PC-3 (cell line): ENCODE results near the gene TEX2. TPM values are rescaled to one million over a fixed set of nuclear protein-coding genes. Genes with fewer than 3 reads are reported as not detected.
"Not testable (repeated sequence)": the region's sequence is repeated elsewhere in the genome, so short reads cannot be mapped to it uniquely, and the experiment has no call there.

Experiments used
- ATAC-seq: fragments of 200-7000 bp; cut with Tn5 transposase; 2 replicates; pipeline ENCODE4 v1.9.1; 2020; ENCODE audit warnings: mild to moderate bottlenecking, moderate library complexity
- BruUV-seq: library from RNA; stranded (reverse); fragments of 400-500 nt; replicated peaks from 2 replicates; lab custom pipeline; 2021; lab: Mats Ljungman, UMichigan
- CTCF ChIA-PET: fragments of 300-600 bp; sonication (Branson Sonifier 250); formaldehyde crosslinking; loops from one replicate; lab custom pipeline; 2022; ENCODE audit warnings: antibody characterized with exemption; lab: Charles Lee
- POLR2A ChIA-PET: fragments of 300-600 bp; sonication (Branson Sonifier 250); formaldehyde crosslinking; loops from one replicate; lab custom pipeline; 2022; ENCODE audit warnings: antibody characterized with exemption; ENCODE audit not compliant: unreplicated experiment; lab: Charles Lee
- DNase-seq: peaks from one replicate; pipeline ENCODE4 v3.0.0-alpha.2; 2015
- H2AFZ ChIP-seq: fragments of 300-600 bp; sonication (generic); 2 replicates; pipeline ENCODE4 v1.6.0; 2016; ENCODE audit warnings: antibody characterized with exemption, low read length
- H3F3A ChIP-seq: fragments of 300-600 bp; sonication (generic); one replicate; pipeline ENCODE4 v1.6.0; 2017; ENCODE audit warnings: antibody characterized with exemption, low read length, control low read depth, mild to moderate bottlenecking; ENCODE audit not compliant: unreplicated experiment
- H3K27ac ChIP-seq: fragments of 300-600 bp; sonication (generic); 2 replicates; pipeline ENCODE4 v1.5.1; 2016; ENCODE audit warnings: mild to moderate bottlenecking, low read length
- H3K27me3 ChIP-seq: fragments of 300-600 bp; sonication (generic); 2 replicates; pipeline ENCODE4 v1.6.1; 2016; ENCODE audit warnings: low read length, mixed read lengths
- H3K36me3 ChIP-seq: fragments of 300-600 bp; sonication (generic); 2 replicates; pipeline ENCODE4 v1.6.1; 2016; ENCODE audit warnings: low read depth, mixed run types, low read length, mixed read lengths
- H3K4me1 ChIP-seq: fragments of 300-600 bp; sonication (generic); 2 replicates; pipeline ENCODE4 v1.5.1; 2016; ENCODE audit warnings: low read length; ENCODE audit not compliant: insufficient read depth
- H3K4me2 ChIP-seq: fragments of 300-600 bp; sonication (generic); 2 replicates; pipeline ENCODE4 v1.6.0; 2016; ENCODE audit warnings: low read length
- H3K4me3 ChIP-seq: fragments of 300-600 bp; sonication (generic); 2 replicates; pipeline ENCODE4 v1.5.1; 2016; ENCODE audit warnings: mild to moderate bottlenecking, low read length, mixed read lengths
- H3K79me2 ChIP-seq: fragments of 300-600 bp; sonication (generic); 2 replicates; pipeline ENCODE4 v1.6.1; 2017; ENCODE audit warnings: low read length, mixed read lengths
- H3K9ac ChIP-seq: fragments of 300-600 bp; sonication (generic); 2 replicates; pipeline ENCODE4 v1.6.0; 2016; ENCODE audit warnings: mild to moderate bottlenecking, low read length
- H3K9me2 ChIP-seq: fragments of 300-600 bp; sonication (generic); replicated peaks from 2 replicates; pipeline ENCODE4 v1.6.1; 2016; ENCODE audit warnings: mixed run types, low read length, mixed read lengths
- H3K9me3 ChIP-seq: fragments of 300-600 bp; sonication (generic); 2 replicates; pipeline ENCODE4 v1.6.1; 2016; ENCODE audit warnings: low read length, mixed read lengths
- H4K20me1 ChIP-seq: fragments of 300-600 bp; sonication (generic); 2 replicates; pipeline ENCODE4 v1.6.1; 2016; ENCODE audit warnings: low read length, mixed read lengths
- EZH2 ChIP-seq: fragments of 300-600 bp; sonication (generic); IDR thresholded peaks from one replicate; pipeline ENCODE4 v1.6.1; 2017; ENCODE audit warnings: antibody characterized with exemption, mild to moderate bottlenecking, low read length; ENCODE audit not compliant: unreplicated experiment
- EZH2phosphoT487 ChIP-seq: fragments of 300-600 bp; sonication (generic); IDR thresholded peaks from 2 replicates; pipeline ENCODE4 v1.6.1; 2018; ENCODE audit warnings: mild to moderate bottlenecking, antibody characterized with exemption, low read length, borderline replicate concordance
- intact Hi-C: fragments of 100-400 bp; cut with micrococcal nuclease; formaldehyde crosslinking; loops from 2 replicates; pipeline ENCODE4 v1.9.0; 2023
- total RNA-seq: library from RNA; depleted of rRNA; stranded (reverse); fragments of >200 nt; gene quantifications from 2 replicates; pipeline ENCODE4 v1.2.3, GENCODE V29; 2014
- TF ChIP-seq, protein P1 (sequence below): fragments of 300-600 bp; sonication (generic); conservative IDR thresholded peaks from 2 replicates; pipeline ENCODE4 v1.5.1; 2017; ENCODE audit warnings: antibody characterized with exemption, low read depth, mild to moderate bottlenecking, low read length

TEX2 gene
- total RNA-seq, 1 experiment from 2014 or later = 44.2 TPM

DNA sequence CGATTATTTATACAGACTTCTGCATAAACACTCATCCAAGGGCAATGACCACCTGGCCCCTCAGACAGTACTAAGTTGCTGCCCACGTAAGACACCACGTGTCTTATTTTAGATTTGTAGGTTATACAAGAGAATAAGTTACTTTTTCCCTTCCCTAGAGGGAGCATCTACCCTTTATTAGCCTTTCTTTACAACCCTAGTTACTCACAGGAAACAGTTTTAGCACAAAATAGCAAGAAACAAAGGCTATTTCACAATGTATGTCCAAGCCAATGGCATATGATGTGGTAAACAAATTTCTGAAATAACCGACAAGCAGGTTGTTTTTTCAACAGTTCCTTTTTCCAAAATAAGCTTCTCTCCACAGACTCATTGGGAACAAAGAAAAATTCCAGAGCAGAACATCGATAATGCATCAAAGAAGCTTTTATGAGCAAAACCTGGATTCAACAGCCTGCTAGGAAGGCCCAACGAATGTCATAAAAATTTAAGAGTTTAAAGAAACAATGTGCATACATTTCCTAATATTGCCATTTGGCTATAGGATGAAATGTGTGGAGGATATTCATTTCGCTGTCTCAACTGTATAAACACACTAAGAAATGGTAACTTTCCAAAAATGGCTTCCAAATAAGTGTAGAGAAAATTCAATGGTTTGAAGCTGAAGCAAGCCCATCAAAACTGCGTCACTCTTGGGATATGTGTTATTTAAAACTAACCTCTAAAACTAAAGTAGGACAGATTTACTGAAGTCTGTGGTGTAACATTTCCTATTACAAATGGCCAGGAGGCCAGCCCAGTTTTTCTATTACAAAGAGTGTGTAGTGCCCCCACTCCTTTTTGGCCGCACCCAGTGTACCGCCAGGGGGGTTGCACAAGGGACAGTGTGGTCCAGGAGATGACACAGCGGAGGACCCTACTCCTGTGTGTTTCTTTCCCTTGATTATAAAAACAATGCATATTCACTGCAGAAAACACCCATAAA is 82.7 kb downstream of the TEX2 start:
- Histone ChIP-seq H3K27me3 (no peaks in the 10 kb centered on the region), H3K9me2 (no peaks in the 10 kb centered on the region), H3F3A (no peaks in the 10 kb centered on the region), H3K4me1 (peaks cover 6% of the 10 kb centered on the region; the same call in 1 of the 2 replicates), H3K79me2 (no peaks in the 10 kb centered on the region), H3K9ac (no peak overlapping the region), H3K4me2 (no peak overlapping the region), H4K20me1 (no peaks in the 10 kb centered on the region), H3K27ac (no peak overlapping the region), H2AFZ (no peak overlapping the region), H3K36me3 (peaks cover 5% of the 10 kb centered on the region), H3K9me3 (no peaks in the 10 kb centered on the region), H3K4me3 (no peak overlapping the region)
- POLR2A ChIA-PET = no interaction called here
- DNase-seq (no peak), ATAC-seq (no peak)
- CTCF ChIA-PET = no interaction called here
- TF ChIP-seq EZH2 = no peak
- TF ChIP-seq EZH2phosphoT487 = no peak
- TF ChIP-seq, protein P1, sequence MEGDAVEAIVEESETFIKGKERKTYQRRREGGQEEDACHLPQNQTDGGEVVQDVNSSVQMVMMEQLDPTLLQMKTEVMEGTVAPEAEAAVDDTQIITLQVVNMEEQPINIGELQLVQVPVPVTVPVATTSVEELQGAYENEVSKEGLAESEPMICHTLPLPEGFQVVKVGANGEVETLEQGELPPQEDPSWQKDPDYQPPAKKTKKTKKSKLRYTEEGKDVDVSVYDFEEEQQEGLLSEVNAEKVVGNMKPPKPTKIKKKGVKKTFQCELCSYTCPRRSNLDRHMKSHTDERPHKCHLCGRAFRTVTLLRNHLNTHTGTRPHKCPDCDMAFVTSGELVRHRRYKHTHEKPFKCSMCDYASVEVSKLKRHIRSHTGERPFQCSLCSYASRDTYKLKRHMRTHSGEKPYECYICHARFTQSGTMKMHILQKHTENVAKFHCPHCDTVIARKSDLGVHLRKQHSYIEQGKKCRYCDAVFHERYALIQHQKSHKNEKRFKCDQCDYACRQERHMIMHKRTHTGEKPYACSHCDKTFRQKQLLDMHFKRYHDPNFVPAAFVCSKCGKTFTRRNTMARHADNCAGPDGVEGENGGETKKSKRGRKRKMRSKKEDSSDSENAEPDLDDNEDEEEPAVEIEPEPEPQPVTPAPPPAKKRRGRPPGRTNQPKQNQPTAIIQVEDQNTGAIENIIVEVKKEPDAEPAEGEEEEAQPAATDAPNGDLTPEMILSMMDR = no peak
- no TSS peak for BruUV-seq
- intact Hi-C loops = loop anchor here (5.0 kb wide), 1 partner anchor 52 kb away; no protein-coding TSS in a partner anchor

DNA sequence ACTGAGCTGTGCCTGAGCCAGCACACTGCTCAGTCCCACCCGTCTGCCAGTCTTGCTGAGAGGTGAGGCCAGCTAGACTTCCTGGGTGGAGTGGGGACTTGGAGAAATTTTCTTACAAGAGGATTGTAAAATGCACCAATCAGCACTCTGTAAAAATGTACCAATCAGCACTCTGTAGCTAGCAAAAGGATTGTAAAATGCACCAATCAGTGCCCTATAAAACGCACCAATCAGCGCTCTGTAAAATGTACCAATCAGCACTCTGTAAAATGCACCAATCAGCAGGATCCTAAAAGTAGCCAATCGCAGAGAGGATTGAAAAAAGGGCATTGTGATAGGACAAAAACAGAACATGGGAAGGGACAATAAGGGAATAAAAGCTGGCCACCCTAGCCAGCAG is 84.0 kb downstream of the TEX2 start:
- ATAC-seq, BruUV-seq, H3K4me2 ChIP-seq, CTCF ChIA-PET, H3K27me3 ChIP-seq, H3K9me3 ChIP-seq, H3K27ac ChIP-seq, H3F3A ChIP-seq, H3K79me2 ChIP-seq, intact Hi-C loops, DNase-seq, H3K4me1 ChIP-seq, H3K4me3 ChIP-seq, H2AFZ ChIP-seq, H3K36me3 ChIP-seq, H3K9me2 ChIP-seq, H3K9ac ChIP-seq, H4K20me1 ChIP-seq: not testable (repeated sequence)
- POLR2A ChIA-PET = interaction anchor here (0.5 kb wide), 1 partner anchor 39 kb away, joined by 6 read pairs; no protein-coding TSS in a partner anchor

DNA sequence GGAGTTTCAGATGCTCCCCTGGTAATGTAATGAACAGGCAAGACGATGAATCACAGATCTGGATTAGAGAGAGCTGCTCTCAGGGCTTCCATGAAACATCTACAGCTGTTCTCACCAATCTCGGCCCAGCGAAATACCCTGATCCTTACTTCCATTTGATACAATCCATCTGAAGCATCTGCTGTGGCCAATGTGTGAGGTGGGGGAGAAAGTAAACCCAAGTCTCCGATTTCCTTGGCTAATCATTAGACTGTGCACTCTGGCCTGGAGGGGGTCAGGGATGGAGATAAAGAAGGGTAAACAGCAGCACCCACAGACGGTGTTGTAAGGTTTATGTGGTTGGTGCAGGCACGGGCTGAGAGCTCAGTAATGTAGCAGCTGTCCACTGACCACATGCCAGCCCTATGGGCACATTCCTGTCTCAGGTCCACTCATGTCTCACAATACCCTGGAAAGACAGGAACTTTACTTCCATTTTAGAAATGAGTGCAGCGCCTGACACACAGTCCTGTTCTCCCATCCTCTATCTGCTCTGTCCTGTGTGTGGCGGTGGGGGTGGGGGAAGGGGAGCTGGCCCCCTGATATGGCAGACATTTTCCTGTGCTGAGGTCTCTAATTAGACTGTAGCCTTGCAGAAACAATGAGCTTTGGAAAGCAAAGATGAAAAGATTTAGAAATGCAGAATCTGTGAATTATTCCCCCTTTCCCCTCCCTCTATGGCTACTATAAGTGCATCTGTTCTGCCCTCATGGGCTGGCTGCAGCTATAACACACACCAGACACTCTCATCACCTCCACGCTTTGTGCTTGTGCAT is 84.8 kb downstream of the TEX2 start:
- CTCF ChIA-PET = interaction anchor here (0.6 kb wide), 1 partner anchor 158 kb away, joined by 7 read pairs; the partner anchor contains the start of gene ICAM2
- no peak overlapping the region for H3K4me3 ChIP-seq
- no peaks in the 10 kb centered on the region for H3K9me2 ChIP-seq
- no peaks in the 10 kb centered on the region for H4K20me1 ChIP-seq
- no peaks in the 10 kb centered on the region for H3K4me1 ChIP-seq
- no peak for DNase-seq
- no peak overlapping the region for H3K9ac ChIP-seq
- POLR2A ChIA-PET = interaction anchor here (0.5 kb wide), 1 partner anchor 40 kb away, joined by 6 read pairs; no protein-coding TSS in a partner anchor
- BruUV-seq = no TSS peak
- no peak for ATAC-seq
- H3K36me3 ChIP-seq = peaks cover 9% of the 10 kb centered on the region
- no peaks in the 10 kb centered on the region for H3K9me3 ChIP-seq
- no peaks in the 10 kb centered on the region for H3K79me2 ChIP-seq
- intact Hi-C loops = no loop called here
- no peaks in the 10 kb centered on the region for H3F3A ChIP-seq
- H3K27me3 ChIP-seq = no peaks in the 10 kb centered on the region
- no peak overlapping the region for H3K4me2 ChIP-seq
- TF ChIP-seq EZH2phosphoT487 (no peak), EZH2 (no peak)
- TF ChIP-seq, protein P1 = no peak
- no peak overlapping the region for H3K27ac ChIP-seq
- H2AFZ ChIP-seq = no peak overlapping the region
